GM10847 (cell line): Measurements from ENCODE around the gene FREM2.

Source experiments
- POLR2A ChIP-seq: IDR thresholded peaks from 2 replicates; pipeline ENCODE4 v1.6.1; 2011; ENCODE audit not compliant: insufficient read length; ENCODE audit errors: extremely low read depth

The FREM2 gene, protein sequence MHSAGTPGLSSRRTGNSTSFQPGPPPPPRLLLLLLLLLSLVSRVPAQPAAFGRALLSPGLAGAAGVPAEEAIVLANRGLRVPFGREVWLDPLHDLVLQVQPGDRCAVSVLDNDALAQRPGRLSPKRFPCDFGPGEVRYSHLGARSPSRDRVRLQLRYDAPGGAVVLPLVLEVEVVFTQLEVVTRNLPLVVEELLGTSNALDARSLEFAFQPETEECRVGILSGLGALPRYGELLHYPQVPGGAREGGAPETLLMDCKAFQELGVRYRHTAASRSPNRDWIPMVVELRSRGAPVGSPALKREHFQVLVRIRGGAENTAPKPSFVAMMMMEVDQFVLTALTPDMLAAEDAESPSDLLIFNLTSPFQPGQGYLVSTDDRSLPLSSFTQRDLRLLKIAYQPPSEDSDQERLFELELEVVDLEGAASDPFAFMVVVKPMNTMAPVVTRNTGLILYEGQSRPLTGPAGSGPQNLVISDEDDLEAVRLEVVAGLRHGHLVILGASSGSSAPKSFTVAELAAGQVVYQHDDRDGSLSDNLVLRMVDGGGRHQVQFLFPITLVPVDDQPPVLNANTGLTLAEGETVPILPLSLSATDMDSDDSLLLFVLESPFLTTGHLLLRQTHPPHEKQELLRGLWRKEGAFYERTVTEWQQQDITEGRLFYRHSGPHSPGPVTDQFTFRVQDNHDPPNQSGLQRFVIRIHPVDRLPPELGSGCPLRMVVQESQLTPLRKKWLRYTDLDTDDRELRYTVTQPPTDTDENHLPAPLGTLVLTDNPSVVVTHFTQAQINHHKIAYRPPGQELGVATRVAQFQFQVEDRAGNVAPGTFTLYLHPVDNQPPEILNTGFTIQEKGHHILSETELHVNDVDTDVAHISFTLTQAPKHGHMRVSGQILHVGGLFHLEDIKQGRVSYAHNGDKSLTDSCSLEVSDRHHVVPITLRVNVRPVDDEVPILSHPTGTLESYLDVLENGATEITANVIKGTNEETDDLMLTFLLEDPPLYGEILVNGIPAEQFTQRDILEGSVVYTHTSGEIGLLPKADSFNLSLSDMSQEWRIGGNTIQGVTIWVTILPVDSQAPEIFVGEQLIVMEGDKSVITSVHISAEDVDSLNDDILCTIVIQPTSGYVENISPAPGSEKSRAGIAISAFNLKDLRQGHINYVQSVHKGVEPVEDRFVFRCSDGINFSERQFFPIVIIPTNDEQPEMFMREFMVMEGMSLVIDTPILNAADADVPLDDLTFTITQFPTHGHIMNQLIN (N-terminal part only)

DNA sequence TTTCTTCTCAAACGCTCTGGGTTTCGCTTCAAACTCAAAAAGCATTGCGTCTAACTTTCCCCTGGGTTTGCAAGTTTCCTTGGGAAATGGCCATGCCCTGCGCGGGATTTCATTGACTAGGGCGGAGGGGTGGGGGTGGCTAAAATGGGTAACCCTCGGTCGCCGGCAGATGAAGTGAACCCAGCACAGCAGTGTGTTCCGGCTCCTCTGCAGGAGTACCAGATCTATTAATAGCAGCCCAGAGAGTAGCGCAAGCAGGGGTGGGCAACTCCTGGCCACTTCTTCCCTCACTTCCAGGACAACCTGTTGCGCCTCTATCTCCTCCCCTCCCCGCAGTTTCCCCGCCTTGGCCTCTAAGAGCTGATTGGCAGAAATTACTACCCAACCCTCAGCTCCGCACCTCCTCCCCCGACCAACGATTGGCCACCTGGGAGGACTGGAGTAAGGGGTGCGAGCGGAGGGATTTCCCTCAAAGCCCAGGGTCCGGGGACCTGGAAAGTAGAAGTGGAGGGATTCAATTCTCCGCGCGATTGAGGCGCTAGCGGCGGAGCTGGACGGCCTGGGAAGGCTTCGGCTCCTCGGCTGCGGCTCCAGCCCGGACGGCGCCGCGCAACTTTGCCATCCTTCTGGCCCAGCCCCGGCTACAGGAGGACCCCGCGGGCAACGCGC is at the start of gene FREM2:
Gene FREM2, plus strand, starts transcription at position 501 of the 669 bp plus-strand sequence. CDS start 268 bp downstream, outside the sequence.
- TF ChIP-seq POLR2A: no peak

DNA sequence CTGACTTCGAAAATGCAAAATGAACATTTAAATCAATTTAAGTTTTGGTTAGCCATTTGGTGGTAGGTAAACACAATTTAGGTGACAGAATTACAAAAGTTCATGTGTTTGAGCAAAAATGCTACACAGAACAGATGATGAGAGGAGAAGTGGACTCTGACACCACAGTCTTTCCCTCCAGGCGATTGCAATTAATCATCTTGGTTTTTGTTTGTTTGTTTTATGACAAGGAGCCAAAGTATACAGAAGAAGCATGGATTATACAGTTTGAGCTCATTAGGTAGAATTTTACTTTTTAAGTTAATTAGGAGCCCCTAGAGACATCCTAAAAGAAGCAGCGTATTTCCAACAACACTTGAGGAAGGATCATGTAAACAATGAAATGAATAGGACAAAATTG is 49.3 kb upstream of the FREM2 start:
- no peak for TF ChIP-seq POLR2A

DNA sequence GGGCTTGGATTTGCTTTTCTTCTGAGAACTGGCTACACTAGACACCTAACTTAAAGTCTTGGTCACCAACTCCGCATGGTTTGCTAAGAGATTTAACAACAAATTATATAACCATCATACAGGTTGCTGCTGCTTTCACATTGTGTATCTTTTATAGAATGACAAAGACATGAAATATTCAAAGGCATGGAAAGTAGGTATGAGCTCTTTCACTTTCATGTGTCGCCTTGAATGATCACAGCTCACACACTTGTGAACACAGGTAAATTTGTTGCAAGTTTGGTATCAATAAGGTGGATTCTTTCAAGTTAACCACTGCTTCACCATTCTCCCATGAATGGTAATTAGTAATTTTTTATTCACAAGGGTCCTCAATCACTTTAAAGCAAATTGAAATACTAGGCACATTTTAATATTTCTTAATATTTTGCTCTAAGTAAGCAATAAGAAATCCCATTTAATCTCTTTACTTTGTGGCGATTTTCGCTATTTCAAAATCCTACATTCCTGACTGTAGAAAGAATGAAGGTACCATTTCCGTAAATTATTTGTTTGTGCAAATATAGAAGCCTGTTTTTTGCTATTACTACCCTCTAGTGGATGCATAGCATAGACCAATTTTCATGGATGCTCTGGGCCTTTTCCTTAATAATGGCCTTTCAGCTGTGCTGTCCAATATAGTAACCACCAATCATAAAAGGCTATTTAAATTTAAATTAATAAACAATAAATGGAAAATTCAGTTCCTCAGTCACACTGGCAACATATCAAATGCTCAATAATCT is 45.5 kb upstream of the FREM2 start:
- TF ChIP-seq POLR2A: no peak

DNA sequence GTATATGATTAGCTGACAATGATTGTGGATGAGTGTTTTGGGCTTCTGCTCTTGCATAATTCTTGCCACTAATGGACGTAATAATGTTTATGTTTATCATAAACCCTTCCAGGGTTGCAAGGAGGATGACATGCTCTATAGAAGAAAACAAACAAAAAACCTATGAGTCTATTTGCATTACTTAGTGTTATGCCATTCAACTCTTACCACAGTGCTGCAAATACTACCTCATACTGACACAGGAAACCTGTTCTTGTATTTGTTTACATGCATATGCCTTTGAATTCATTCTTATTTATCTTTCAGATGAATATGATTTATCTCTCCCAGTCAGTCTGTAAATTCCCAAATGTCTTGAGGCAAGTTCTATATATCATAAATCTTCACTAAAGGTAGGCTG is 39.6 kb upstream of the FREM2 start:
- TF ChIP-seq POLR2A: no peak

DNA sequence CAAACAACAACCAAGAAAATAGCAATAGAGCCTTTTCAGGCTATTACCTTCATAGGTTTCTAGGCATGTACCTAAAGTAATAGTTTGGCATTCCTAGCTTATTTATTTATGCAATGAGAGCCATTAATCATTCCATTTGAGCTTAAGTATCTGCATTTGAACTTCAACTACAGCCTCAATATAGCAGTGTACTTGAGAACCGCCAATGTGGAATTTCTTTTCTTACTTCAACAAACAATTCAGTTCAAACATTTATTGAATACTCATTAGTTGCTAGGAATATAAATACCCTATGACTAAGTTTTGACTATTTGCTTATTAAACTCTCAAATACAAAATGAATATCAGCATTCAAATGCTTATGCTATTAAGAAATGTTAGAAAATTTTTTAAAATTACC is 38.0 kb upstream of the FREM2 start:
- TF ChIP-seq POLR2A: no peak

DNA sequence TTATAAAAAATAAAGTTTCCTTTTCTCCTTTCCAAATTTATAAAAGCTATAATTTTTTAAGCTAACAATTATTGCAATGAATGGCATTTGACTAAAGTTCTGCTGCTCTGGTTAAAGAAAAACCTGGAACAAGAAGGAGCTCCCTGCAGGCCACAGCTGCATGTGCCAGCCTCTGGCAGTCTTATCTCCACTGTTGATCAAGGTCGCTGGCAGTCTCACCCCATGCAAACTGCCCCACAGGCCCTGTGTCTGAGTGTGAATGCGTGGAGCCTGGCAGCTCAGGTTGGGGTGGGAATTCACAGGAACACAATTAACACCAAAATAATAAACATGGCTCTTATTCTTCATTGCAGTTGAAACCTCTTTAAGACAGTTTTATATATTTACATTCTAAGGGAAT is 30.2 kb upstream of the FREM2 start:
- TF ChIP-seq POLR2A: no peak

DNA sequence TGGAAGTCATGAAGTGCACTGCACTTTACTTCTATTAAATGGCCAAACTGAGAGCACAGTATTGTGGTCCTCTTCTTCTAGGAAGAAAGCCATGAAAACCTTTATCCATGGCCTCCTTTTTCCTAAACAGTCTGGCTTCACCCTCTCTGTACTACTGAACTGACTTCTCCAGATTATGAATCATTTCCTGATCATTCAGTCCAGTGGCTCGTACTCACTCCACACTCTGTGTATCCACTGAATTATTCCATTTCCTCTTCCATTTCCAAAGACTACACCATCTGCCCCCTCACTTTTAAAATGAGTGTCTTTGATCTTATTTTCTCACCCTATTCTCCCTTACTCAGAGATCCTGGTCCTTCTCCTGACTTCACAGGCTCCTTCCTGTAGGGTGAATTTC is 29.7 kb upstream of the FREM2 start:
- TF ChIP-seq POLR2A: no peak

DNA sequence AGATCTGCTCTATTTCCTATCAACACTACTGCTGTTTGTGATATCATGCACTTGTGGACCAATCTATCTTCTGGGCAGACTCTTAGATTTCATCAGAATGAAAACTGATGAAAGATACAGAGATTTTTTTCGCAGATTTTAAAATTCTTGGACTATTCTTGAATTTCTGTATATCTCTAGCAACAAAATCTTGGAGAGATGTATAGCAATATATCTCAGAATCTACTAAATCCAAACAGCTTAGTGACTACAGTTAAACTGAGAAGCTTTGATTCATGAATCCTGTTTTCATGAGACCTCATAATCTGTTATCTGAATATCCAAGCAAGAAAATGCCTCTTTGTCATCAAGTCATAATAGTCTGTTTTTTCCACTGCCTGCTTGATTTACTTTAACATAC is 28.0 kb upstream of the FREM2 start:
- no peak for TF ChIP-seq POLR2A

DNA sequence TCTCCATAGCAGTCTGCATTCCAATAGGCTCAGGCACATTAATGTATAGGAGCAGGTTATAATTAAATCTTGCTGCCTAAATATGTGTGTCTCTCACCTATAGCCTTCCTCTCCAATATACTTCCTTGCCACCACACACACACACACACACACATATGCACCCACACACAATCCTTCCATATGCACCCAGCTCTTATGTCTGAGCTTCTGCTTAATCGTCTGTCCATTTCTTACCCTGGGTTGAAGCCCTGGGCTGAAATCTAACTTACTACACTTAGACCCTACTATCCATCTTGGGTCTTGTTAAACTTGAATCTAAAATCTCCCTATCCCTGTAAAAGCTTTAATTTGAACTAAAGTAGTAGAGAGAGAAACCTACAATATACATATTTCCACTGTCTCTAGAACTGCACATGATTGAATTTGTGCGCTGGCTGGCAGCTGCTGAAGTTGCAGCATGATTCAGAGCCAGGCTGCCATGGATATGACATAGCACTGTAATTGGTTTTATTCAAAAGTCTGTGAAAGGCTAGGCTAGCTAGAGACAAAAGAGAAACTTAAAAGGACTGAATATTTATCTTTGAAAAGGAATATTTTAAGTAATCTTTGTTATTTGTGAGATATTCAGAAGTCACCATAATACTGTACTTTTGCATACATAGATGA is 25.7 kb upstream of the FREM2 start:
- no peak for TF ChIP-seq POLR2A

DNA sequence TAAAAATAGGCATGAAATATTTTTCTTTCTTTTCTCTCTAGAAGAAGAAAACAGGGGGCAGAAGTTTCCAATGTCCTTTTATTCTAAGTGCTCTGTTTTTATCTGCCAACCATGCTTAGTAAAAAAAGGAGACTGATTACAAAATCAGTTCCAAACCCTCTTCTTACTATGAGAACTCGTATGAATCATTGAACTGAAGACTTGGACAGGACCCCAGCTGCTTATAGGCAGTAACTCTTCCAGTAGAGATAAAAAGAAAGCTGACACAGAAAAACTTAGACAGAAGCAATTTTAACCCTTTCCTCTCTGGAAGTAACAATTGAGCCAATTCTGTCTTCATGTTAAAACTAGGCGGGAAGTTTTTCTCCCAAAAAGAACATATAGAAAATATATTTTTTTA is 24.5 kb upstream of the FREM2 start:
- TF ChIP-seq POLR2A: no peak

DNA sequence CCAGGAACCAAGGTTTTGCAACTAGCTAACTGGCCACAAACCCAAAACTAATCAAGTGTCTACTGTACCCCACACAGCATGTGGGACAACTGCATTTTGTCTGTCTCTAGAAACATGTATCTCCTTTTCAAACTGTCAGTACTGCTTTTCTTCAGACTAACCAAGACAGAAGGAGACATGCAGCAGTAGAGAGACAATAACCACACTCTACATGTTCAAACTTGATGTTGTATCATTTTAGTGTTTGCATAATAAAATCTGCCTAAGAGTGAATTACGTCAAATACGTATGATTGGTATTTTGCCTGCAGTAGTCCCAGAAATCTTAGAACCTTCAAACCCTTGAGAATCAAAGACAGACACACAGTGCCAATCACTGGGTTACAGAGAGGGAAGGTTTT is 22.0 kb upstream of the FREM2 start:
- TF ChIP-seq POLR2A: no peak

DNA sequence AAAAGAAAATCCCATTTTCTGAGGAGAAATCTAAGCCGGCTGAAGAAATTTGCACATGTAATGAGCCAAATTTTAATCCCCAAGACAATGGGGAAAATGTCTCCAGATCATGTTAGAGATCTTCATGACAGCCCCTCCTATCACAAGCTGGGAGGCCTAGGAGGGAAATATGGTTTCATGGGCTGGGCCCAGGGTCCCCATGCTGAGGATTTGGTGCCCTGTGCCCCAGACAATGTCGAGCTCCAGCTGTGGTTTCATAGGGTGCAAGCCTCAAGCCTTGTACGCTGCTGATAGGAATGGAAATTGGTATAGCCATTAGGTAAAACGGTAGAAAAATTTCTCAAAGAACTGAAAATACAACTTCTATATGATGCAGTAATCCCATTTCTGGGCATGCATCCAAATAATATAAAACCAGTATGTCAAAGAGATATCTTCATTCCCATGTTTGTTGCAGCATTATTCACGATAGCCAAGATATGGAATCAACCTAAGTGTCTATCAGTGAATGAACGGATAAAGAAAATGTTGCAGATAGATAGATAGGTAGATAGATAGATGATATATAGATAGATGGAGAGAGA is 19.3 kb upstream of the FREM2 start:
- TF ChIP-seq POLR2A: no peak

DNA sequence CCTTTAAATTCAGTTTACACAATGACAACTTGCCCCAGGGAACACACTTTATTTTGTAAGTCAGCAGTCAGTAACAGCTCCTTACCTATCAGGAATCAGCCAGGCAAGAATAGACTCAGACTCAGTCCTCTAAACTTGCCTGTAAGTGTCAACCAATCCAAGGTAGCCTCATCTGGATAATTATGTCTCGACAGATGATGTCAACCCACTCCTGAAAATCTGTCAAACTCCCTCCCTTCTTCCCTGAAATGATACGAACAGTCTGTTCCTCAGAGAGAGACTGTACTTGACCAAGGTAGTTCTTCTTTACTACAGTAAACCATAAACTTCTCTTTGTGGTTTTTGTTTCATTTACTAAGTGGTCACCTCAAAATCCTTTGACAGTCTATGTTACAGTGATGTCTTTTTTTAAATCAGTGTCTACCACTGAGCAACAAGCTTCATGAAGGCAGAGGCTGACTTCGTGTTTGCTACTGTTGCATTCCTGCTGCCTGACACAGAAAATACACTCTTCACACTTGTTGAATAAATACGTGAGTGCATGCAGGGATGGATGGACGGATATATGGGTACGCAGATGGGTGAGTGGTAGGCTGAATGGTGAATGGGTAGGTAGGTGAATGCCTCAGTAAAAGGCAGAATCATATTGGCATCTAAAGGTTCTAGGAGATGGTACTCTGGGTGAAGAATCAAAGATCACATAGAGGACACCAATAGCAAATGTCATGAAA is 17.5 kb upstream of the FREM2 start:
- no peak for TF ChIP-seq POLR2A
